GM23248 (cell line): ENCODE results near the gene ARID1B. TPM values are rescaled to one million over a fixed set of nuclear protein-coding genes. Genes with fewer than 3 reads are reported as not detected.

Experiments
- DNase-seq: peaks from one replicate; pipeline ENCODE4 v3.0.0-alpha.2; 2015
- H2AFZ ChIP-seq: fragments of 200-600 bp; sonication (generic); 2 replicates; pipeline ENCODE4 v1.6.1; 2016; ENCODE audit warnings: antibody characterized with exemption
- H3F3A ChIP-seq: fragments of 200-600 bp; sonication (generic); 2 replicates; pipeline ENCODE4 v1.6.1; 2016; ENCODE audit warnings: mild to moderate bottlenecking, antibody characterized with exemption, mixed run types; ENCODE audit not compliant: insufficient read depth
- H3K27ac ChIP-seq: fragments of 200-600 bp; sonication (generic); 2 replicates; pipeline ENCODE4 v1.5.1; 2016; ENCODE audit warnings: mild to moderate bottlenecking
- H3K27me3 ChIP-seq: fragments of 200-600 bp; sonication (generic); replicated peaks from 2 replicates; pipeline ENCODE4 v1.6.1; 2016; ENCODE audit warnings: mild to moderate bottlenecking; ENCODE audit not compliant: insufficient read depth
- H3K36me3 ChIP-seq: fragments of 200-600 bp; sonication (generic); 2 replicates; pipeline ENCODE4 v1.6.1; 2016; ENCODE audit warnings: low read depth, mild to moderate bottlenecking
- H3K4me1 ChIP-seq: fragments of 200-600 bp; sonication (generic); 2 replicates; pipeline ENCODE4 v1.6.1; 2016; ENCODE audit warnings: mild to moderate bottlenecking; ENCODE audit not compliant: insufficient read depth
- H3K4me2 ChIP-seq: fragments of 200-600 bp; sonication (generic); one replicate; pipeline ENCODE4 v1.6.1; 2016; ENCODE audit warnings: mild to moderate bottlenecking; ENCODE audit not compliant: unreplicated experiment
- H3K4me3 ChIP-seq: fragments of 200-600 bp; sonication (generic); 2 replicates; pipeline ENCODE4 v1.5.1; 2016; ENCODE audit warnings: mild to moderate bottlenecking
- H3K79me2 ChIP-seq: fragments of 200-600 bp; sonication (generic); 2 replicates; pipeline ENCODE4 v1.6.1; 2016; ENCODE audit warnings: mild to moderate bottlenecking; ENCODE audit not compliant: insufficient read depth
- H3K9ac ChIP-seq: fragments of 200-600 bp; sonication (generic); 2 replicates; pipeline ENCODE4 v1.6.1; 2016; ENCODE audit warnings: mild to moderate bottlenecking
- H3K9me2 ChIP-seq: fragments of 200-600 bp; sonication (generic); 2 replicates; pipeline ENCODE4 v1.6.1; 2016; ENCODE audit warnings: mixed run types, mild to moderate bottlenecking, moderate library complexity; ENCODE audit not compliant: insufficient read depth
- H3K9me3 ChIP-seq: fragments of 200-600 bp; sonication (generic); one replicate; pipeline ENCODE4 v1.6.1; 2017; ENCODE audit warnings: low read depth
- H4K20me1 ChIP-seq: fragments of 200-600 bp; sonication (generic); 2 replicates; pipeline ENCODE4 v1.6.0; 2016; ENCODE audit not compliant: insufficient read depth
- EZH2 ChIP-seq: fragments of 200-600 bp; sonication (generic); IDR thresholded peaks from 2 replicates; pipeline ENCODE4 v1.6.1; 2018; ENCODE audit warnings: antibody characterized with exemption, mild to moderate bottlenecking; ENCODE audit not compliant: insufficient read depth, poor library complexity, severe bottlenecking
- EZH2phosphoT487 ChIP-seq: fragments of 200-600 bp; sonication (generic); IDR thresholded peaks from 2 replicates; pipeline ENCODE4 v1.6.1; 2018; ENCODE audit warnings: antibody characterized with exemption, moderate library complexity, mild to moderate bottlenecking, low read depth; ENCODE audit not compliant: insufficient read depth
- WGBS, 2 experiments: methylation state at CpG; one replicate each; pipeline ENCODE4 v1.1.6; 2015 to 2017; ENCODE audit warnings: low lambda C conversion rate in 2 of 2, low coverage in 1 of 2; ENCODE audit errors: missing lambda C conversion rate in 2 of 2; 5-methylcytosine and 5-hydroxymethylcytosine counted together
- in situ Hi-C: fragments of 300-500 bp; cut with MboI; formaldehyde crosslinking; loops from 2 replicates; pipeline ENCODE4 v1.15.0; 2020
- polyA plus RNA-seq: library from polyadenylated mRNA; unstranded; fragments of >200 nt; fragmentation: Nextera tagmentation; extraction: Ambion mirVana; gene quantifications from 2 replicates; pipeline ENCODE4 v1.2.1, GENCODE V29; 2016
- total RNA-seq: library from RNA; depleted of rRNA; stranded (reverse); fragments of >200 nt; shearing (Covaris generic); gene quantifications from 2 replicates; pipeline ENCODE4 v1.2.3, GENCODE V29; 2014

Gene ARID1B
- total and polyA plus RNA-seq, 2 experiments from 2014 or later: 19.3 to 21.2 TPM

DNA sequence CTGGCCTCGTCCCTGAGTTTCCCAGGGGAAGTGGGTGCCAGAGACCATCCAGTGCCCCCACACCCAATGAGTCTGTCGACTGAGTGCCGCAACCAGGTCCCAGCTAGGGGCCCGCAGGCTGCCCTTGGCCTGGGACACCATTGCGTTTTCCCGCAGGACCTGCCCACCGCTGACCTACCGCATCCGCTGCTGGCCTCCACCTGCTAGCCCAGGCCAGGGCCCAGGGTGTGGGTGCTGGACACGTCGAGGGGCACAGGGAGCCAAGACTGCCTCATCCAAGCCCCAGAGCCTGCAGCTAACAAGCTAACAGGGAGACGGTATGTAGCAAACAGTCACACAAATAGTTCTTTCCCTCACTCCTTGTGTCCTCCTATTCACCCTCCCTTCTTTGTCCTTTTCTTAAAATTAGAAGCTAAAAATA, 448.4 kb downstream of the ARID1B start:
- in situ Hi-C loops: no loop called here
- no peak for TF ChIP-seq EZH2phosphoT487
- no peak for TF ChIP-seq EZH2
- peak overlapping the region; percentile 23 for H3K27ac ChIP-seq

DNA sequence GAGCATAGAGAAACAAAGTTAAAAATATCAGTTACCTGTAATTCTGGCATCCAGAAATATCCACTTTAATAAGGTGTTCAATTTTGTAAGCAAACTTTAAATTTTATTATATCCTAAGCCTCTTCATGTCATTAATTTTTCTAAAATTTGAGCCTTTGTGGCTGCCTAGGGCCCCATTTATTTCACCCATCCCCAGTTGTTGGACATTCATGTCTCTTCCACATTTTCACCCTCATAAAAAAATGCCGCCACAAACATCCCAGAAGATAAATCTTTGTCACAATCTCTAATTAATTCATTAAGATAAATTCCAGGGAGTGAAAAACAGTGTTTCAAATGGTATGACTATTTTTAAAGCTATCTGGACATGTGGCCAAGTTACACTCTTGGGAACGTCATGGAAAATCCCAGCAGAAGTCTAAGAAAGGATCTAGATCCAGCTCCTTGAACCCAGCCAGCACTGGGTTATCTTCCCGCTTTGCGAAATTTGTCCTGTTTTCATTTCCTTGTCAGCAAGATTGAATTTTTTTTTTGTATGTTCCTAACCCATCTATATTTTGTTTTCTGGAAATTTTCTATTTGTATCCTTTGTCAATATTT, 448.9 kb downstream of the ARID1B start:
- peak; percentile 87 for DNase-seq
- peak overlapping the region; percentile 23 for H3K27ac ChIP-seq
- H3K9ac ChIP-seq: 0 out of 2 replicates have a peak overlapping the region, but pooled peaks have one; percentile 8
- H3K9me3 ChIP-seq: no peaks in the 10 kb centered on the region
- H2AFZ ChIP-seq: no peak overlapping the region
- no peak for TF ChIP-seq EZH2phosphoT487
- TF ChIP-seq EZH2: no peak
- H3K27me3 ChIP-seq: no peaks in the 10 kb centered on the region
- H3K4me2 ChIP-seq: peak overlapping the region; percentile 30
- no peaks in the 10 kb centered on the region for H3K9me2 ChIP-seq
- H3K36me3 ChIP-seq: no peaks in the 10 kb centered on the region
- no peaks in the 10 kb centered on the region for H4K20me1 ChIP-seq
- peaks cover 9% of the 10 kb centered on the region for H3K4me1 ChIP-seq
- no peaks in the 10 kb centered on the region for H3K79me2 ChIP-seq
- in situ Hi-C loops: no loop called here
- peaks cover 11% of the 10 kb centered on the region; the same call in 1 of the 2 replicates for H3F3A ChIP-seq
- no peak overlapping the region for H3K4me3 ChIP-seq
- WGBS, 2 experiments: 14 to 17% methylated on average over 4 of the region's 4 CpGs

More for the DNA sequence above, 448.4 kb downstream of the ARID1B start:
- H3K9me2 ChIP-seq: no peaks in the 10 kb centered on the region
- H3K27me3 ChIP-seq: no peaks in the 10 kb centered on the region
- H3K4me2 ChIP-seq: no peak overlapping the region
- 0 out of 2 replicates have a peak overlapping the region, but pooled peaks have one; percentile 8 for H3K9ac ChIP-seq
- H3K4me1 ChIP-seq: peaks cover 13% of the 10 kb centered on the region
- no peak overlapping the region for H3K4me3 ChIP-seq
- H3K36me3 ChIP-seq: no peaks in the 10 kb centered on the region
- no peaks in the 10 kb centered on the region for H4K20me1 ChIP-seq
- no peak overlapping the region for H2AFZ ChIP-seq
- H3F3A ChIP-seq: peaks cover 11% of the 10 kb centered on the region; the same call in 1 of the 2 replicates
- DNase-seq: peak; percentile 28
- 74 to 75% methylated on average over 12 of the region's 12 CpGs for WGBS, 2 experiments
- H3K79me2 ChIP-seq: no peaks in the 10 kb centered on the region
- no peaks in the 10 kb centered on the region for H3K9me3 ChIP-seq

GRCh38 chr6:157226761-157227160, 449.6 kb downstream of the ARID1B start:
- DNase-seq: peak; percentile 21
- Histone ChIP-seq H3K4me3 (no peak overlapping the region), H3K4me2 (no peak overlapping the region), H3K4me1 (peaks cover 9% of the 10 kb centered on the region), H3F3A (peaks cover 11% of the 10 kb centered on the region; the same call in 1 of the 2 replicates), H4K20me1 (no peaks in the 10 kb centered on the region), H3K36me3 (no peaks in the 10 kb centered on the region), H3K9me3 (no peaks in the 10 kb centered on the region), H3K79me2 (no peaks in the 10 kb centered on the region), H3K27me3 (no peaks in the 10 kb centered on the region), H3K9ac (no peak overlapping the region), H3K9me2 (no peaks in the 10 kb centered on the region), H3K27ac (no peak overlapping the region), H2AFZ (no peak overlapping the region)
- in situ Hi-C loops: no loop called here
- WGBS, 2 experiments: 30 to 37% methylated on average over 4 of the region's 4 CpGs
- TF ChIP-seq EZH2phosphoT487 (no peak), EZH2 (no peak)

DNA sequence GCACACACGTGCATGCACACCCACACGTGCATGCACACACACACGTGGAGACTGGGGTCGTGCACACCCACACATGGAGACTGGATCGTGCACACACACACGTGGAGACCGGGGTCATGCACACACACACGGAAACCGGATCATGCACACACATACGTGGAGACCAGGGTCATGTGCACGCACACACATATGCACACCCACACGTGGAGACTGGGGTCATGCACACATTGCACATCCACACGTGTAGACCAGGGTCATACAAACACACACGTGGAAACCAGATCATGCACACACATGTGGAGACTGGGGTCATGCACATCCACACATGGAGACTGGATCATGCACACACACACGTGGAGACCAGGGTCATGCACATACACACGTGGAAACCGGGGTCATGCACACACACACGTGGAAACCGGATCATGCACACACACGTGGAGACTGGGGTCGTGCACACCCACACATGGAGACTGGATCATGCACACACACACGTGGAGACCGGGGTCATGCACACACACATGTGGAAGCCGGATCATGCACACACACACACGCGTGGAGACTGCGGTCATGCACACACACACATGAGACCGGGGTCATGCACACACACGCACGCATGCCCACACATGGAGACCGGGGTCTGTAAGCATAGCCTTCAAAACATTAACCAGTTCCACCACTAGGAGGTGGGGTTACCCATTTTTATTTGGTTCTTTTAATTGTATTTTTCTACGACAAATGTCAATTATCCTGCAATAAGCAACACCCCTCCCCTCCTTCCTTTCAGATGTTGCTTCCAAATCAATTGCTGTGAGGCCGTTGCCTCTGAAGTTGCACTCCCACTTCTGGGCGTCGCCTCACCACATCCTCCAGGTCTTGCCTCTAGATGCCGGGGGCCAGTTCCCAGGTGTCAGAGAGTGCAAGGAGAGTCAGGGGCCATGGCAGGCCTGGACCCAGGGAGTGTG, 450.3 kb downstream of the ARID1B start:
- Histone ChIP-seq H3K9me3 (no peaks in the 10 kb centered on the region), H3K4me2 (no peak overlapping the region), H3K79me2 (no peaks in the 10 kb centered on the region), H3K9ac (no peak overlapping the region), H4K20me1 (no peaks in the 10 kb centered on the region), H3K27me3 (no peaks in the 10 kb centered on the region), H3K27ac (no peak overlapping the region), H3K9me2 (no peaks in the 10 kb centered on the region), H3F3A (peaks cover 11% of the 10 kb centered on the region; the same call in 1 of the 2 replicates), H3K4me1 (peaks cover 9% of the 10 kb centered on the region), H3K36me3 (no peaks in the 10 kb centered on the region), H2AFZ (no peak overlapping the region), H3K4me3 (no peak overlapping the region)
- TF ChIP-seq EZH2phosphoT487: no peak
- no peak for TF ChIP-seq EZH2
- WGBS, 2 experiments: 80 to 81% methylated on average over 36 of the region's 36 CpGs
- peak; percentile 47 for DNase-seq
- in situ Hi-C loops: no loop called here
